B cell (primary cell): ENCODE measurements around the gene KCNH3. TPM values are rescaled to one million over a fixed set of nuclear protein-coding genes. Genes with fewer than 3 reads are reported as not detected.
A peak's percentile ranks its signal among the peaks of the same experiment; 100 is the strongest.

Source experiments
- ATAC-seq: fragments of 200-7000 bp; cut with Tn5 transposase; one replicate; pipeline ENCODE4 v1.10.0; 2021; ENCODE audit warnings: low read depth, mild to moderate bottlenecking, moderate number of reproducible peaks, moderate library complexity
- CTCF ChIA-PET: fragments of 350-600 bp; sonication (Branson Sonifier 250); formaldehyde crosslinking; loops from one replicate; lab custom pipeline; 2021; ENCODE audit warnings: antibody characterized with exemption, inconsistent platforms; lab: Charles Lee
- POLR2A ChIA-PET: fragments of 350-600 bp; sonication (Branson Sonifier 250); formaldehyde crosslinking; loops from one replicate; lab custom pipeline; 2021; ENCODE audit warnings: antibody characterized with exemption; lab: Charles Lee
- DNase-seq: peaks from one replicate; pipeline ENCODE4 v3.0.0; 2013
- H2AFZ ChIP-seq: 2 replicates; pipeline ENCODE4 v1.6.1; 2012; ENCODE audit warnings: mild to moderate bottlenecking, low read depth, low read length; ENCODE audit not compliant: insufficient read depth, poor library complexity, severe bottlenecking
- H3K27ac ChIP-seq, 2 donors: 1 replicate in 1 of 2; 2 replicates in 1 of 2; pipeline ENCODE4 v1.5.1; 2012 to 2013; ENCODE audit warnings: low read length in 2 of 2, mild to moderate bottlenecking in 2 of 2, moderate library complexity in 1 of 2
- H3K27me3 ChIP-seq, 4 experiments: fragments of 200-600 bp in 1 of 4; sonication (generic) in 1 of 4; replicated peaks in 1 of 4; 1 replicate in 2 of 4; 2 replicates in 2 of 4; pipeline versions ENCODE4 v1.6.1 to v1.7.0; 2013 to 2016; ENCODE audit warnings: low read length in 3 of 4, mild to moderate bottlenecking in 2 of 4, mixed read lengths in 1 of 4, moderate library complexity in 1 of 4; ENCODE audit not compliant: insufficient read depth in 4 of 4, control insufficient read depth in 3 of 4; ENCODE audit errors: control extremely low read depth in 1 of 4
- H3K36me3 ChIP-seq, 2 experiments: replicated peaks in 1 of 2; 1 replicate in 1 of 2; 2 replicates in 1 of 2; pipeline versions ENCODE4 v1.6.1 to v1.7.1; 2013; ENCODE audit warnings: low read length in 1 of 2; ENCODE audit not compliant: insufficient read depth in 2 of 2, control insufficient read depth in 1 of 2; ENCODE audit errors: control extremely low read depth in 1 of 2, extremely low read depth in 1 of 2
- H3K4me1 ChIP-seq, 2 donors: fragments of 200-600 bp in 1 of 2; sonication (generic) in 1 of 2; 1 replicate in 1 of 2; 2 replicates in 1 of 2; pipeline versions ENCODE4 v1.5.1 to v1.6.1; 2013 to 2017; ENCODE audit warnings: low read length in 2 of 2; ENCODE audit not compliant: control insufficient read depth in 2 of 2, insufficient read depth in 2 of 2
- H3K4me2 ChIP-seq: replicated peaks from 2 replicates; pipeline ENCODE3; 2012; ENCODE audit warnings: mild to moderate bottlenecking, low read depth, low read length; ENCODE audit not compliant: poor library complexity, severe bottlenecking
- H3K4me3 ChIP-seq, 5 experiments: fragments of 200-600 bp in 1 of 5; sonication (generic) in 1 of 5; 1 replicate in 3 of 5; 2 replicates in 2 of 5; pipeline versions ENCODE4 v1.5.1 to v1.7.0; 2011 to 2016; ENCODE audit warnings: low read length in 4 of 5, mild to moderate bottlenecking in 4 of 5, low read depth in 2 of 5, control low read depth in 1 of 5, moderate library complexity in 1 of 5; ENCODE audit not compliant: insufficient read depth in 1 of 5; ENCODE audit errors: control extremely low read depth in 1 of 5, extremely low read depth in 1 of 5
- H3K79me2 ChIP-seq: fragments of 200-600 bp; sonication (generic); one replicate; pipeline ENCODE4 v1.6.0; 2016; ENCODE audit warnings: low read length; ENCODE audit not compliant: control insufficient read depth, insufficient read depth
- H3K9ac ChIP-seq: fragments of 200-600 bp; sonication (generic); 2 replicates; pipeline ENCODE4 v1.6.1; 2017; ENCODE audit warnings: mild to moderate bottlenecking, low read length, moderate library complexity
- H3K9me3 ChIP-seq, 3 donors: one replicate each; pipeline versions ENCODE4 v1.6.1 to v1.7.1; 2013; ENCODE audit warnings: low read length in 2 of 3; ENCODE audit not compliant: control insufficient read depth in 2 of 3, insufficient read depth in 1 of 3; ENCODE audit errors: control extremely low read depth in 1 of 3
- H4K20me1 ChIP-seq: 2 replicates; pipeline ENCODE4 v1.6.0; 2012; ENCODE audit warnings: mild to moderate bottlenecking, low read length; ENCODE audit not compliant: insufficient read depth, control insufficient read depth, poor library complexity, severe bottlenecking
- H3K27ac Mint-ChIP-seq: one replicate; pipeline ENCODE4 v1.8.0; 2021; ENCODE audit warnings: mixed read lengths
- H3K27me3 Mint-ChIP-seq: one replicate; pipeline ENCODE4 v1.8.0; 2021; ENCODE audit warnings: mixed read lengths
- H3K4me1 Mint-ChIP-seq: one replicate; pipeline ENCODE4 v1.8.0; 2021; ENCODE audit warnings: mixed read lengths
- H3K4me3 Mint-ChIP-seq: one replicate; pipeline ENCODE4 v1.8.0; 2021; ENCODE audit warnings: mixed read lengths
- H3K9me3 Mint-ChIP-seq: one replicate; pipeline ENCODE4 v1.8.0; 2022; ENCODE audit warnings: mixed read lengths; ENCODE audit not compliant: insufficient read depth
- EZH2 ChIP-seq: IDR thresholded peaks from 2 replicates; pipeline ENCODE4 v1.6.1; 2012; ENCODE audit warnings: borderline replicate concordance, low read depth, mild to moderate bottlenecking, moderate library complexity, low read length; ENCODE audit not compliant: insufficient read depth, poor library complexity, severe bottlenecking
- WGBS: methylation state at CpG from one replicate; pipeline ENCODE4 v1.1.5; 2013; ENCODE audit warnings: missing lambda C conversion rate; ENCODE audit not compliant: insufficient coverage; 5-methylcytosine and 5-hydroxymethylcytosine counted together
- intact Hi-C: fragments of 100-400 bp; cut with micrococcal nuclease; formaldehyde crosslinking; loops from one replicate; pipeline ENCODE4 v1.10.0; 2022
- polyA plus RNA-seq: library from polyadenylated mRNA; depleted of rRNA; stranded (reverse); fragments of >200 nt; gene quantifications from 2 replicates; pipeline ENCODE4 v1.2.3, GENCODE V29; 2012
- total RNA-seq, 2 donors: library from RNA; stranded (reverse); fragments of 120-200 nt in 1 of 2; gene quantifications; 1 replicate in 1 of 2; 2 replicates in 1 of 2; pipeline versions ENCODE4 v1.2.3 to v1.2.4, GENCODE V29; 2013 to 2022
- TF ChIP-seq, protein P1 (sequence below): fragments of 200-600 bp; IDR thresholded peaks from one replicate; pipeline ENCODE4 v1.8.0; 2022; ENCODE audit warnings: antibody characterized with exemption, mild to moderate bottlenecking

KCNH3 gene
- total and polyA plus RNA-seq, 2 donors (not counting 1 experiment from before 2014, with no cell fraction given), result 0.49 to 0.54 TPM

GRCh38 chr12:49565406-49566265 lies 26.8 kb downstream of the KCNH3 start:
- 97% methylated on average over 11 of the region's 12 CpGs for WGBS
- no peak overlapping the region for H3K9ac ChIP-seq
- H3K4me3 ChIP-seq, result no peak overlapping the region
- peaks cover 15 to 25% of the 10 kb centered on the region in 2 donors for H3K4me1 ChIP-seq
- Mint-ChIP-seq H3K27ac (no peak overlapping the region), H3K9me3 (no peaks in the 10 kb centered on the region), H3K27me3 (no peaks in the 10 kb centered on the region), H3K4me1 (peaks cover 21% of the 10 kb centered on the region), H3K4me3 (no peak overlapping the region)
- no peak for ATAC-seq
- CTCF ChIA-PET, result interaction anchor here (0.9 to 1.2 kb wide), 3 partner anchors 14 to 57 kb away, joined by 3 read pairs; partner anchors contain the start of gene PRPF40B
- no peak overlapping the region for H2AFZ ChIP-seq
- H3K4me2 ChIP-seq, result no peak overlapping the region
- H3K36me3 ChIP-seq, result peaks cover 0 to 49% of the 10 kb centered on the region in 2 experiments
- H3K9me3 ChIP-seq, result no peaks in the 10 kb centered on the region
- H4K20me1 ChIP-seq, result peaks cover 35% of the 10 kb centered on the region
- no peak overlapping the region for H3K27ac ChIP-seq
- intact Hi-C loops, result loop anchor here (5.0 kb wide), 1 partner anchor 262 kb away; the partner anchor contains the start of gene NCKAP5L
- no peaks in the 10 kb centered on the region for H3K27me3 ChIP-seq
- no peak for DNase-seq
- TF ChIP-seq, protein P1, sequence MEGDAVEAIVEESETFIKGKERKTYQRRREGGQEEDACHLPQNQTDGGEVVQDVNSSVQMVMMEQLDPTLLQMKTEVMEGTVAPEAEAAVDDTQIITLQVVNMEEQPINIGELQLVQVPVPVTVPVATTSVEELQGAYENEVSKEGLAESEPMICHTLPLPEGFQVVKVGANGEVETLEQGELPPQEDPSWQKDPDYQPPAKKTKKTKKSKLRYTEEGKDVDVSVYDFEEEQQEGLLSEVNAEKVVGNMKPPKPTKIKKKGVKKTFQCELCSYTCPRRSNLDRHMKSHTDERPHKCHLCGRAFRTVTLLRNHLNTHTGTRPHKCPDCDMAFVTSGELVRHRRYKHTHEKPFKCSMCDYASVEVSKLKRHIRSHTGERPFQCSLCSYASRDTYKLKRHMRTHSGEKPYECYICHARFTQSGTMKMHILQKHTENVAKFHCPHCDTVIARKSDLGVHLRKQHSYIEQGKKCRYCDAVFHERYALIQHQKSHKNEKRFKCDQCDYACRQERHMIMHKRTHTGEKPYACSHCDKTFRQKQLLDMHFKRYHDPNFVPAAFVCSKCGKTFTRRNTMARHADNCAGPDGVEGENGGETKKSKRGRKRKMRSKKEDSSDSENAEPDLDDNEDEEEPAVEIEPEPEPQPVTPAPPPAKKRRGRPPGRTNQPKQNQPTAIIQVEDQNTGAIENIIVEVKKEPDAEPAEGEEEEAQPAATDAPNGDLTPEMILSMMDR, result no peak
- no peak for TF ChIP-seq EZH2
- H3K79me2 ChIP-seq, result peaks cover 51% of the 10 kb centered on the region
- POLR2A ChIA-PET, result no interaction called here

DNA sequence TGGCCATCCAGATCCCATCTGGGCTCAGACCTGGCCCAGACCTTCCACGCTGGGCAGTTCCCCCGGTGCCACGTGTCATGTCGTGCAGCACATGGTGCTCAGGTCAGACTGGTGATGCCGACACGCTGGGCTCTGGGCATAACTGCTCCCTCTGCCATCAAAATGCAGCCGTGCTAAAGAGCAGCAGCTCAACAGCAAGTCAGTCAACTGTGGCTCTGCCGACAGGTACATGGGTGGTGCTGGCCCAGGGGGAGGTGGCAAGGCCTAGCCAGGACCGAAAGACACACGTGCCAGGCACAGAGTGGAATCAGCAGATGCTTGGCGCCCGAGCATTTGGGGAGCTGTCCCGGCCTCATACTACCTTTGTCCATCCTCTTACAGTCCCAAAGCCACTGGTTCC lies 27.5 kb downstream of the KCNH3 start:
- DNase-seq (peak; percentile 18), ATAC-seq (no peak)
- Histone ChIP-seq H4K20me1 (peaks cover 36% of the 10 kb centered on the region), H3K36me3 (peaks cover 0 to 44% of the 10 kb centered on the region in 2 experiments), H3K9ac (no peak overlapping the region), H3K79me2 (peaks cover 58% of the 10 kb centered on the region), H2AFZ (no peak overlapping the region), H3K4me2 (peak overlapping the region; percentile 91), H3K4me1 (peaks cover 15 to 29% of the 10 kb centered on the region in 2 donors), H3K27me3 (no peaks in the 10 kb centered on the region), H3K9me3 (no peaks in the 10 kb centered on the region), H3K27ac (no peak overlapping the region), H3K4me3 (no peak overlapping the region)
- ChIA-PET POLR2A (no interaction called here), CTCF (interaction anchor here (1.1 to 1.5 kb wide), 3 partner anchors 15 to 208 kb away, joined by 3 to 6 read pairs (median 3); partner anchors contain the start of gene PRPF40B)
- no peaks in the 10 kb centered on the region for H3K27me3 Mint-ChIP-seq
- 97% methylated on average over 12 of the region's 13 CpGs for WGBS
- peaks cover 28% of the 10 kb centered on the region for H3K4me1 Mint-ChIP-seq
- peak overlapping the region; percentile 3 for H3K27ac Mint-ChIP-seq
- H3K4me3 Mint-ChIP-seq, result peak overlapping the region; percentile 99
- no peaks in the 10 kb centered on the region for H3K9me3 Mint-ChIP-seq
- TF ChIP-seq, protein P1, result no peak
- no peak for TF ChIP-seq EZH2
- intact Hi-C loops, result loop anchor here (5.0 kb wide), 1 partner anchor 261 kb away; the partner anchor contains the start of gene NCKAP5L
